Measurements from ENCODE around the gene SH3RF3. TPM values are rescaled to one million over a fixed set of nuclear protein-coding genes. Genes with fewer than 3 reads are reported as not detected.

SH3RF3 gene
- total and polyA plus RNA-seq, 10 of the 15 experiments (the other 5 are each of a cell fraction or from before 2014, with no cell fraction given), result 0.08 to 8.8 (median 2.3) TPM

DNA sequence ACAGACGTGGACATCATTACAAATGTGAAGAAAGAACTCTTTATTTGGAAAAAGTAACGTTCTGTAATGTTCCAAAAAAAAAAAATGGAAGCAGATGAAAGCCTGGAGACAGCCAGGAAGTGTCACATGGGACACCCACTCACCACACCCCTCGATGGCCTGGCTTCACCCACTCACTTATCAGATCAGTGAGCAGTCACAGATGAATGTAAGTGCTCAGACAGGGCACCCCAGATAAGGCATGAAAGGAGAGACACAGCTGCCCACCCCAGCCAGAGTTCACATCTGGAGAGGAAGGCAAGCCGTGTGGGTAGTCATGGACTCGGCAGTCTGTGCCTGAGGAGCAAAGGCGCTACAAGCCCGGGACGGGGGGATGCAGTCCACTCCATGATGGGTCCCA, 379.6 kb downstream of the SH3RF3 start:
- POLR2A ChIA-PET, result no interaction called here
- DNase-seq (ENCODE audit: low read depth, low spot score) (no peak), ATAC-seq (no peak), FAIRE-seq (no peak)
- Histone ChIP-seq H2AFZ (ENCODE audit: control insufficient read depth, low read depth, low read length) (no peak overlapping the region), H3K9ac (ENCODE audit: control insufficient read depth, insufficient read depth, low read length) (no peak overlapping the region), H4K20me1 (ENCODE audit: control insufficient read depth, insufficient read depth) (no peaks in the 10 kb centered on the region), H3K36me3 (ENCODE audit: control insufficient read depth in 2 of 2, insufficient read depth in 2 of 2, low read length in 1 of 2) (no peaks in the 10 kb centered on the region), H3K9me3 (replicated peaks; ENCODE audit: control insufficient read depth, insufficient read depth, low read length) (no peaks in the 10 kb centered on the region; the same call in 2 of the 3 replicates), H3K79me2 (ENCODE audit: control insufficient read depth, insufficient read depth, low read length) (no peaks in the 10 kb centered on the region), H3K27me3 (replicated peaks in 1 of 2; ENCODE audit: control insufficient read depth in 2 of 2, insufficient read depth in 2 of 2, low read length in 1 of 2) (no peaks in the 10 kb centered on the region), H3K27ac (ENCODE audit: control insufficient read depth, insufficient read depth) (no peak overlapping the region), H3K4me2 (ENCODE audit: control insufficient read depth, insufficient read depth) (no peak overlapping the region), H3K4me1 (ENCODE audit: control insufficient read depth, insufficient read depth, low read length) (peaks cover 21% of the 10 kb centered on the region), H3K4me3 (no peak overlapping the region)
- 38% methylated on average over 8 of the region's 8 CpGs for WGBS (ENCODE audit: insufficient coverage, insufficient replicate concordance, low lambda C conversion rate, missing lambda C conversion rate)
- RAD21 ChIA-PET (ENCODE audit: unreplicated experiment), result interaction anchor here (2.6 to 2.7 kb wide), 2 partner anchors 176 to 379 kb away, joined by 12 to 67 read pairs; partner anchors contain the start of gene SH3RF3
- no TSS peak for BruUV-seq (replicated peaks)
- in situ Hi-C loops (cut with MboI) (loop anchor here (5.0 kb wide), 1 partner anchor 386 kb away; no protein-coding TSS in a partner anchor), intact Hi-C loops (cut with micrococcal nuclease; ENCODE audit: unreplicated experiment) (no loop called here)
- SMC1A ChIA-PET (ENCODE audit: uncharacterized antibody, unreplicated experiment), result interaction anchor here (0.7 to 4.3 kb wide), 2 partner anchors 376 to 381 kb away, joined by 3 to 44 read pairs; partner anchors contain the start of gene SH3RF3
- CTCF ChIA-PET, result interaction anchor here (0.7 to 3.5 kb wide), 4 partner anchors 11 to 376 kb away, joined by 3 to 48 read pairs (median 5); no protein-coding TSS in a partner anchor
- no peak for TF ChIP-seq RELB (IDR thresholded peaks at IDR 0.05; ENCODE audit: low read depth)
- no peak for TF ChIP-seq MEF2A (IDR thresholded peaks at IDR 0.05; ENCODE audit: insufficient read depth, low read depth, low read length)
- TF ChIP-seq, protein P1, sequence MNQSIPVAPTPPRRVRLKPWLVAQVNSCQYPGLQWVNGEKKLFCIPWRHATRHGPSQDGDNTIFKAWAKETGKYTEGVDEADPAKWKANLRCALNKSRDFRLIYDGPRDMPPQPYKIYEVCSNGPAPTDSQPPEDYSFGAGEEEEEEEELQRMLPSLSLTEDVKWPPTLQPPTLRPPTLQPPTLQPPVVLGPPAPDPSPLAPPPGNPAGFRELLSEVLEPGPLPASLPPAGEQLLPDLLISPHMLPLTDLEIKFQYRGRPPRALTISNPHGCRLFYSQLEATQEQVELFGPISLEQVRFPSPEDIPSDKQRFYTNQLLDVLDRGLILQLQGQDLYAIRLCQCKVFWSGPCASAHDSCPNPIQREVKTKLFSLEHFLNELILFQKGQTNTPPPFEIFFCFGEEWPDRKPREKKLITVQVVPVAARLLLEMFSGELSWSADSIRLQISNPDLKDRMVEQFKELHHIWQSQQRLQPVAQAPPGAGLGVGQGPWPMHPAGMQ (IDR thresholded peaks at IDR 0.05; ENCODE audit: borderline replicate concordance), result no peak
- TF ChIP-seq GATAD2B (conservative IDR thresholded peaks at IDR 0.05; ENCODE audit: low read depth), result no peak
- TF ChIP-seq MYB (IDR thresholded peaks at IDR 0.05; ENCODE audit: borderline replicate concordance, low read depth, low read length), result no peak
- TF ChIP-seq, protein P2, sequence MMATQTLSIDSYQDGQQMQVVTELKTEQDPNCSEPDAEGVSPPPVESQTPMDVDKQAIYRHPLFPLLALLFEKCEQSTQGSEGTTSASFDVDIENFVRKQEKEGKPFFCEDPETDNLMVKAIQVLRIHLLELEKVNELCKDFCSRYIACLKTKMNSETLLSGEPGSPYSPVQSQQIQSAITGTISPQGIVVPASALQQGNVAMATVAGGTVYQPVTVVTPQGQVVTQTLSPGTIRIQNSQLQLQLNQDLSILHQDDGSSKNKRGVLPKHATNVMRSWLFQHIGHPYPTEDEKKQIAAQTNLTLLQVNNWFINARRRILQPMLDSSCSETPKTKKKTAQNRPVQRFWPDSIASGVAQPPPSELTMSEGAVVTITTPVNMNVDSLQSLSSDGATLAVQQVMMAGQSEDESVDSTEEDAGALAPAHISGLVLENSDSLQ (IDR thresholded peaks at IDR 0.05), result no peak
- TF ChIP-seq, protein P3, sequence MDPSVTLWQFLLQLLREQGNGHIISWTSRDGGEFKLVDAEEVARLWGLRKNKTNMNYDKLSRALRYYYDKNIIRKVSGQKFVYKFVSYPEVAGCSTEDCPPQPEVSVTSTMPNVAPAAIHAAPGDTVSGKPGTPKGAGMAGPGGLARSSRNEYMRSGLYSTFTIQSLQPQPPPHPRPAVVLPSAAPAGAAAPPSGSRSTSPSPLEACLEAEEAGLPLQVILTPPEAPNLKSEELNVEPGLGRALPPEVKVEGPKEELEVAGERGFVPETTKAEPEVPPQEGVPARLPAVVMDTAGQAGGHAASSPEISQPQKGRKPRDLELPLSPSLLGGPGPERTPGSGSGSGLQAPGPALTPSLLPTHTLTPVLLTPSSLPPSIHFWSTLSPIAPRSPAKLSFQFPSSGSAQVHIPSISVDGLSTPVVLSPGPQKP (IDR thresholded peaks at IDR 0.05; ENCODE audit: low read depth, low read length), result no peak
- TF ChIP-seq, protein P4, sequence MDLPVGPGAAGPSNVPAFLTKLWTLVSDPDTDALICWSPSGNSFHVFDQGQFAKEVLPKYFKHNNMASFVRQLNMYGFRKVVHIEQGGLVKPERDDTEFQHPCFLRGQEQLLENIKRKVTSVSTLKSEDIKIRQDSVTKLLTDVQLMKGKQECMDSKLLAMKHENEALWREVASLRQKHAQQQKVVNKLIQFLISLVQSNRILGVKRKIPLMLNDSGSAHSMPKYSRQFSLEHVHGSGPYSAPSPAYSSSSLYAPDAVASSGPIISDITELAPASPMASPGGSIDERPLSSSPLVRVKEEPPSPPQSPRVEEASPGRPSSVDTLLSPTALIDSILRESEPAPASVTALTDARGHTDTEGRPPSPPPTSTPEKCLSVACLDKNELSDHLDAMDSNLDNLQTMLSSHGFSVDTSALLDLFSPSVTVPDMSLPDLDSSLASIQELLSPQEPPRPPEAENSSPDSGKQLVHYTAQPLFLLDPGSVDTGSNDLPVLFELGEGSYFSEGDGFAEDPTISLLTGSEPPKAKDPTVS (IDR thresholded peaks at IDR 0.05; ENCODE audit: low read depth, low read length), result no peak
- no peak for TF ChIP-seq USF1 (IDR thresholded peaks at IDR 0.05; ENCODE audit: borderline replicate concordance, extremely low read length, insufficient read depth, low read depth, low read length)
- TF ChIP-seq BRCA1 (IDR thresholded peaks at IDR 0.05; ENCODE audit: low read depth, low read length), result no peak
- no peak for TF ChIP-seq BHLHE40 (IDR thresholded peaks at IDR 0.05; ENCODE audit: borderline replicate concordance in 1 of 2, low read depth in 2 of 2, low read length in 1 of 2)

Measured in GM12878 (cell line).